Measurements from ENCODE around the gene COL5A1. TPM values are rescaled to one million over a fixed set of nuclear protein-coding genes. Genes with fewer than 3 reads are reported as not detected.

The COL5A1 gene
- polyA plus RNA-seq, 1 donor (not counting 4 experiments of a cell fraction or from before 2014, with no cell fraction given): 3.1 TPM

GRCh38 chr9:134707031-134707680, 65.6 kb downstream of the COL5A1 start:
- no peaks in the 10 kb centered on the region for H3K79me2 ChIP-seq (ENCODE audit: control insufficient read depth, insufficient read depth, low read length)
- H3K9me1 ChIP-seq (ENCODE audit: control insufficient read depth, extremely low read depth, insufficient read depth, low read length): no peaks in the 10 kb centered on the region
- no peak overlapping the region for H2AFZ ChIP-seq (ENCODE audit: control insufficient read depth, low read length)
- peaks cover 2% of the 10 kb centered on the region for H4K20me1 ChIP-seq (ENCODE audit: control insufficient read depth, extremely low read depth, insufficient read depth, low read length)
- no peak overlapping the region for H3K27ac ChIP-seq (ENCODE audit: control insufficient read depth, insufficient read depth, low read length)
- H3K4me3 ChIP-seq (ENCODE audit: control insufficient read depth in 2 of 3, extremely low read depth in 1 of 3, insufficient read depth in 2 of 3, low read depth in 1 of 3, low read length in 3 of 3): no peak overlapping the region
- TF ChIP-seq EZH2 (IDR thresholded peaks at IDR 0.05; ENCODE audit: low read length): no peak
- no peak for TF ChIP-seq CTCF (optimal IDR thresholded peaks at IDR 0.05 in 1 of 3, IDR thresholded peaks at IDR 0.05 in 1 of 3, conservative IDR thresholded peaks at IDR 0.05 in 1 of 3; ENCODE audit: extremely low read depth in 1 of 3, insufficient read depth in 2 of 3, low read length in 3 of 3)
- no peak overlapping the region for H3K9ac ChIP-seq (ENCODE audit: control insufficient read depth, extremely low read depth, insufficient read depth, low read length)
- H3K9me3 ChIP-seq (ENCODE audit: control insufficient read depth, low read depth, low read length): no peaks in the 10 kb centered on the region
- H3K27me3 ChIP-seq (ENCODE audit: control insufficient read depth, extremely low read depth, insufficient read depth, low read length): no peaks in the 10 kb centered on the region
- H3K4me1 ChIP-seq (ENCODE audit: control insufficient read depth, extremely low read depth, insufficient read depth, low read length): peaks cover 12% of the 10 kb centered on the region
- no peak for FAIRE-seq
- H3K36me3 ChIP-seq (ENCODE audit: control insufficient read depth in 2 of 2, extremely low read depth in 1 of 2, insufficient read depth in 2 of 2, low read length in 2 of 2): no peaks in the 10 kb centered on the region
- dilution Hi-C loops (cut with MboI; ENCODE audit: extremely low pct_ligation_motif_present, low sequenced_read_pairs): no loop called here
- DNase-seq (ENCODE audit: low read depth, low spot score): no peak
- H3K4me2 ChIP-seq (ENCODE audit: control insufficient read depth, extremely low read depth, insufficient read depth, low read depth, low read length): no peak overlapping the region

GRCh38 chr9:134707731-134708671, 66.4 kb downstream of the COL5A1 start:
- H2AFZ ChIP-seq (ENCODE audit: control insufficient read depth, low read length): no peak overlapping the region
- H3K4me2 ChIP-seq (ENCODE audit: control insufficient read depth, extremely low read depth, insufficient read depth, low read depth, low read length): no peak overlapping the region
- DNase-seq (ENCODE audit: low read depth, low spot score): no peak
- no peaks in the 10 kb centered on the region for H3K9me3 ChIP-seq (ENCODE audit: control insufficient read depth, low read depth, low read length)
- peaks cover 4% of the 10 kb centered on the region for H3K4me1 ChIP-seq (ENCODE audit: control insufficient read depth, extremely low read depth, insufficient read depth, low read length)
- no peaks in the 10 kb centered on the region for H3K27me3 ChIP-seq (ENCODE audit: control insufficient read depth, extremely low read depth, insufficient read depth, low read length)
- no peak overlapping the region for H3K4me3 ChIP-seq (ENCODE audit: control insufficient read depth in 2 of 3, extremely low read depth in 1 of 3, insufficient read depth in 2 of 3, low read depth in 1 of 3, low read length in 3 of 3)
- H3K36me3 ChIP-seq (ENCODE audit: control insufficient read depth in 2 of 2, extremely low read depth in 1 of 2, insufficient read depth in 2 of 2, low read length in 2 of 2): peaks cover 0 to 2% of the 10 kb centered on the region in 2 experiments
- H3K9me1 ChIP-seq (ENCODE audit: control insufficient read depth, extremely low read depth, insufficient read depth, low read length): no peaks in the 10 kb centered on the region
- dilution Hi-C loops (cut with MboI; ENCODE audit: extremely low pct_ligation_motif_present, low sequenced_read_pairs): no loop called here
- peaks cover 2% of the 10 kb centered on the region for H4K20me1 ChIP-seq (ENCODE audit: control insufficient read depth, extremely low read depth, insufficient read depth, low read length)
- H3K9ac ChIP-seq (ENCODE audit: control insufficient read depth, extremely low read depth, insufficient read depth, low read length): no peak overlapping the region
- TF ChIP-seq CTCF (optimal IDR thresholded peaks at IDR 0.05 in 1 of 3, IDR thresholded peaks at IDR 0.05 in 1 of 3, conservative IDR thresholded peaks at IDR 0.05 in 1 of 3; ENCODE audit: extremely low read depth in 1 of 3, insufficient read depth in 2 of 3, low read length in 3 of 3) (no peak), EZH2 (IDR thresholded peaks at IDR 0.05; ENCODE audit: low read length) (no peak)
- no peaks in the 10 kb centered on the region for H3K79me2 ChIP-seq (ENCODE audit: control insufficient read depth, insufficient read depth, low read length)
- no peak for FAIRE-seq
- no peak overlapping the region for H3K27ac ChIP-seq (ENCODE audit: control insufficient read depth, insufficient read depth, low read length)
